MG63 (cell line): ENCODE measurements around the gene OR2T1. TPM values are rescaled to one million over a fixed set of nuclear protein-coding genes. Genes with fewer than 3 reads are reported as not detected.

Source experiments
- total RNA-seq: library from RNA; depleted of rRNA; stranded (reverse); fragments of >200 nt; shearing (Covaris generic); gene quantifications from 2 replicates; pipeline ENCODE4 v1.2.3, GENCODE V29; 2014; ENCODE audit warnings: low replicate concordance; rRNA removed

Gene OR2T1
- total RNA-seq, 1 experiment from 2014 or later: not detected

Other genes with a start within 250 kb of the OR2T1 start
- not detected in 2 replicates for gene OR2M2, start 228.2 kb upstream of the OR2T1 start, total RNA-seq
- gene OR2M3, start 205.8 kb upstream of the OR2T1 start, total RNA-seq: not detected in 2 replicates
- gene OR2M4, start 171.6 kb upstream of the OR2T1 start, total RNA-seq: not detected in 2 replicates
- gene OR2T33, start 125.1 kb upstream of the OR2T1 start, total RNA-seq: not detected in 2 replicates
- gene OR2T12, start 99.6 kb upstream of the OR2T1 start, total RNA-seq: not detected in 2 replicates
- gene OR2M7, start 78.5 kb upstream of the OR2T1 start, total RNA-seq: not detected in 2 replicates
- not detected in 2 replicates for gene OR14C36, start 54.3 kb upstream of the OR2T1 start, total RNA-seq
- not detected in 2 replicates for gene OR2T4, start 41.4 kb upstream of the OR2T1 start, total RNA-seq
- not detected in 2 replicates for gene OR2T6, start 27.3 kb upstream of the OR2T1 start, total RNA-seq
- not detected in 2 replicates for gene OR2T2, start 42.6 kb downstream of the OR2T1 start, total RNA-seq
- gene OR2T3, start 70.3 kb downstream of the OR2T1 start, total RNA-seq: not detected in 2 replicates
- gene OR2T5, start 85.5 kb downstream of the OR2T1 start, total RNA-seq: not detected in 2 replicates
- gene OR2G6, start 105.0 kb downstream of the OR2T1 start, total RNA-seq: not detected in 2 replicates
- not detected in 2 replicates for gene OR2T29, start 159.7 kb downstream of the OR2T1 start, total RNA-seq
- gene OR2T34, start 171.7 kb downstream of the OR2T1 start, total RNA-seq: not detected in 2 replicates
- not detected in 2 replicates for gene OR2T10, start 194.7 kb downstream of the OR2T1 start, total RNA-seq
- gene OR2T11, start 232.0 kb downstream of the OR2T1 start, total RNA-seq: not detected in 2 replicates
- gene OR2T35, start 242.2 kb downstream of the OR2T1 start, total RNA-seq: not detected in 2 replicates